ENCODE results near the gene FGFR2. TPM values are rescaled to one million over a fixed set of nuclear protein-coding genes. Genes with fewer than 3 reads are reported as not detected.
A peak's percentile ranks its signal among the peaks of the same experiment; 100 is the strongest.

FGFR2 gene
- total and polyA plus RNA-seq, 12 donors, result 0.09 to 0.81 (median 0.51) TPM

DNA sequence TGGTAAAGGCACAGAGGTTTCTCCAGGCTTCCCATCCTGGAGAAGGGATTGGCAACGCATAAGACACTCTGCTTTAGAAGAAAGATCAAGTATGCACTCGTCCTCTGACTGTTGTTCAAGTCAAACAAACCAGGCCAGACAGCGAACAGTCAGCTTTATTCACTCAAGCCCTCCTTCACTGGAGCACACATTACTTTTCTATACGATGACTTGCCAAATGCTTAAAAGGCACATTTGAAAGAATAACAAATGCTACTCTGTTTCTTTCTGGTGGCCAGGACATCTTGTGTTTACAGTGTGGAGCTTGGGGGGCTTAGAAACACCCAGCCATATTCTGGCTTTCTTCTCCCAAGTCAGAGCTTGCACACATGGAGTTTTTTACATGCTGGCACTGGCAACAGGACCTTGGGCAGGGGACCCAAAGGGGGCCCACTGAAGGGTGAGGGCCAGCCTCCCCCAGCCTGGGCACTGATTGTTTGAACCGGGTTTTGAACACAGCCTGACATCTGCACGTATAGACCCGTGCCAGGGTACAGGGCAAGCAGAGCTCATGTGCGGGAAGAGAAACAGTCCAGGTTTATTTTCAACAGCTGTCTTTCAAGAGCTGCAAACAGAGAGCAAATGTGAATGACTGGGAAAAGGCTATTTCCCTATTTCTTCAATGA, 33.3 kb upstream of the FGFR2 start:
- 61 to 66% methylated on average over 8 of the region's 8 CpGs for WGBS, 2 donors
- Histone ChIP-seq H3K9me3 (peaks cover 0 to 3% (median 0%) of the 10 kb centered on the region in 11 donors), H3K4me3 (no peak overlapping the region), H3K4me1 (no peaks in the 10 kb centered on the region), H3K36me3 (no peaks in the 10 kb centered on the region), H3K27me3 (peaks cover 0 to 36% (median 8%) of the 10 kb centered on the region in 7 donors), H3K27ac (no peak overlapping the region)
- intact Hi-C loops (cut with DNase I), result no loop called here
- no peak for DNase-seq
- TF ChIP-seq CTCF (IDR thresholded peaks at IDR 0.05), result no peak
- no peak for ATAC-seq

DNA sequence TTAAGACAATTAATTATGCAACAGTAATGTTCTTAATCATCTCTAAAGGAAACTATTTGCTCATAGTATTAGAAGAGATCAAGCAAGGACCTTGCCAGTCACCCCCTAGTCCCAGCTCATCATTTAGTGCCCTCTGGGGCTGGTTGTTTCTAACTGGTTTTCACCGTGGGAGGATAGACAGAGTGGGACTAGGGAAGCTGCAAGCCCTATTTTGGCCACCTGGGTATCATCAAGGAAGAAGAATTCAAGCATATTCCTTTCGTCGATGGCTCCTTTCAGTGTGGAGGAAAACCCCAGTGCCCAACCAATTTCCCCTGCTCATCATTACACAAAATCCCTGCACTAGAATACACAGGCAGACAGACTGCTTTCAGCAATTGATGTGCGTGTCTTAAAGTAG, 30.6 kb upstream of the FGFR2 start:
- DNase-seq (no peak), ATAC-seq (no peak)
- H3K9me3 ChIP-seq, result no peaks in the 10 kb centered on the region
- no peaks in the 10 kb centered on the region for H3K36me3 ChIP-seq
- intact Hi-C loops (cut with DNase I), result no loop called here
- H3K4me1 ChIP-seq, result no peaks in the 10 kb centered on the region
- H3K27me3 ChIP-seq, result peaks cover 0 to 38% (median 8%) of the 10 kb centered on the region in 7 donors
- no peak for TF ChIP-seq CTCF (IDR thresholded peaks at IDR 0.05)
- H3K27ac ChIP-seq, result no peak overlapping the region
- H3K4me3 ChIP-seq, result no peak overlapping the region
- 64% methylated on average over 4 of the region's 4 CpGs for WGBS, 2 donors

DNA sequence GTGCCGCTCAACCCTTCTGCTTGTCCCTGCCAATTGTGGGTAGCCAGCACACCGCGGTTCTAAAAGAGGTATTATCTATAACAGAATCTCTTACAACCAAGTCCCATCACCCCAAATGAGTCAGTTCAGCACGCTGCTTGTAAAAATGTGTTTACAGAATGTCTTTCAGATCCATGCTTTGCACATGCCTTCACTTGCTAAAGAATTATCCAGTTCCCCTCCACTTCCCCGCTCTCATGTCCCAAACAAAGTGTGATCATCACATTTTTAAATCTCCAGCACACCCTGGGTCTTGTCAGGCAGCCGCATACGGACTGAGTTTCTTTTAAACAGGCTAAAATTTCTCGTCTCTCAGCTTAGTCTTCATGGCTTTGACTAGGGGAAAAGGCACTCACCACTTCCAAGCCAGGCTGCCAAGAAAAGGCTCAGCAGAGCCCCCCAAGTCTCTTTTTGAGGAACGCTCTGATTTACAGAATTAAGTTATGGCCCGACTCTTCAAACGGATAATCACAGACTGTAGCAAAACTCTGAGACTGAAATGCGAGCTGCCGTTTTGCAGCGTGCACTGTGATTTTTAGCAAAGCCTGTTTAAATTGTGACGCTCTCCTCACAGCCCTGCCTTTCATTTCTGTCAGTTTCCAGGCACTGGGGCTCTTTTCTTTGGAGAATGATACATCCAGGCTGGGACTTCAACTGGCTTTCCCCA, 29.8 kb upstream of the FGFR2 start:
- 61 to 64% methylated on average over 15 of the region's 15 CpGs for WGBS, 2 donors
- no peak for TF ChIP-seq CTCF (IDR thresholded peaks at IDR 0.05)
- intact Hi-C loops (cut with DNase I), result no loop called here
- Histone ChIP-seq H3K9me3 (no peaks in the 10 kb centered on the region), H3K4me1 (no peaks in the 10 kb centered on the region), H3K27ac (no peak overlapping the region), H3K4me3 (peak overlapping the region in 1 of 10 donors; percentile 9), H3K27me3 (peaks cover 0 to 37% (median 8%) of the 10 kb centered on the region in 7 donors), H3K36me3 (no peaks in the 10 kb centered on the region)
- DNase-seq, result no peak
- no peak for ATAC-seq

DNA sequence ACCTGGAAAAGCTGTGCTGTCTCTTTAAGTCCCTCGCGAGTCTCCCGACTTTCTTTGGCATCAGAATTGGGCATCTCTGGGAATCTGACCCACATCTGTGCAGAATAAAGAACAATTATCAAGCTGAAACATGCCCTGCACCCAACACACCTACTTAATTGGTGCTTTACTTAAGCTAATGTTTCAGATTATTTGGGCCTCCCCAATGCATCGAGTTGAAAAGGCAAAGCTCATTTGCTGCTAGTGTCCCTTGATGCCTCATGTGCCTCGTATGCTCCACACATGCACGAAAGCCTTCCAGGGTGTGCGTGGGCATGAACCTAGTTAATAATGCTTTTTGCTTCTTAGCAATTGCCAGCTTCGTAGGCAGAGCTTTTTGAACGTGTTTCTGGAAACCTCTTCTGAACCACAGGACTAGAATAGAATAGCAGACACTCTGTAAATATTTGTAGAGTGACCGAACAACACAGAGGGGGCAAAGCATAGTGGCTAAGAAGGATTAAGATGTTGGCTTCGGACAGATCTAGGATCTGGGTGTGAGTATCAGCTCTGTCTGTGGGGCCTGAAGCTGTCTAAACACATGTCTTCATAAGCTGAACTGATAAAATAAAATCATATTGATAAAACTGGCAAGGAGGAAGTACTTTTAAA, 26.7 kb upstream of the FGFR2 start:
- Histone ChIP-seq H3K4me3 (no peak overlapping the region), H3K9me3 (no peaks in the 10 kb centered on the region), H3K27ac (no peak overlapping the region), H3K4me1 (no peaks in the 10 kb centered on the region), H3K27me3 (peaks cover 0 to 46% (median 9%) of the 10 kb centered on the region in 7 donors), H3K36me3 (no peaks in the 10 kb centered on the region)
- intact Hi-C loops (cut with DNase I), result no loop called here
- no peak for TF ChIP-seq CTCF (IDR thresholded peaks at IDR 0.05)
- WGBS, 2 donors, result 71 to 76% methylated on average over 11 of the region's 11 CpGs
- ATAC-seq, result no peak
- no peak for DNase-seq

Data from heart right ventricle (tissue), 16 donors.